ENCODE data around the gene KLK6. TPM values are rescaled to one million over a fixed set of nuclear protein-coding genes. Genes with fewer than 3 reads are reported as not detected.

The KLK6 gene
- polyA plus RNA-seq, 2 of the 4 experiments (the other 2 are of a cell fraction): 0.13 TPM; not detected in 1

DNA sequence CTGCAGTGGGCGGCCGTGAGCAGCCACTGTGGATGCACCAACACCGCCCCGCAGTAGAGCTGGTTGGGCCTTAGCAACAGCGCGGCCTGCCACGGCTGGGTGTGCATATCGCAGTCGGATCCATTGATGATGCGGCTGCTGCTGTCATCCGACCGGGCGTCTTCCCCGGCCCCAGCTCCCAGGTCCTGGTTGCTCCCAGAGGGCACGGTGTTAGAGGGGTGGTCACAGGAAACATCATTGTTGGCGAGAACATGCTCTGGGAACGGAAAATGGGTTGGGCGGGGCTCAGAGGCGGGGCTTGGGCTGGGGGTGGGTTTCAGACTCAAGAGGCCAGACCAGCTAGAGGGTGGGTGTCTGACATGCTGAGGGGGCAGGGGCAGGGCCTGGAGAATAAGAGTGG, 19.5 kb downstream of the KLK6 start:
- DNase-seq (ENCODE audit: low read depth in 1 of 2, low spot score in 1 of 2): no peak
- no peak for ATAC-seq
- Histone ChIP-seq H3K4me1 (no peaks in the 10 kb centered on the region), H3K9me3 (no peaks in the 10 kb centered on the region), H3K27ac (no peak overlapping the region), H3K4me2 (no peak overlapping the region), H3K4me3 (no peak overlapping the region)
- POLR2A ChIA-PET: no interaction called here
- FAIRE-seq: no peak
- CTCF ChIA-PET: interaction anchor here (1.3 to 2.3 kb wide), 2 partner anchors 27 to 67 kb away, joined by 7 to 11 read pairs; no protein-coding TSS in a partner anchor
- WGBS (ENCODE audit: missing lambda C conversion rate): 84% methylated on average over 17 of the region's 19 CpGs
- TF ChIP-seq, protein P1, sequence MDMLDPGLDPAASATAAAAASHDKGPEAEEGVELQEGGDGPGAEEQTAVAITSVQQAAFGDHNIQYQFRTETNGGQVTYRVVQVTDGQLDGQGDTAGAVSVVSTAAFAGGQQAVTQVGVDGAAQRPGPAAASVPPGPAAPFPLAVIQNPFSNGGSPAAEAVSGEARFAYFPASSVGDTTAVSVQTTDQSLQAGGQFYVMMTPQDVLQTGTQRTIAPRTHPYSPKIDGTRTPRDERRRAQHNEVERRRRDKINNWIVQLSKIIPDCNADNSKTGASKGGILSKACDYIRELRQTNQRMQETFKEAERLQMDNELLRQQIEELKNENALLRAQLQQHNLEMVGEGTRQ (IDR thresholded peaks at IDR 0.05): no peak
- TF ChIP-seq POLR2AphosphoS2 (conservative IDR thresholded peaks at IDR 0.05; ENCODE audit: low read length) (no peak), HEYL (CRISPR knock-in tag; IDR thresholded peaks at IDR 0.05) (no peak), NPAS2 (CRISPR knock-in tag; IDR thresholded peaks at IDR 0.05; ENCODE audit: borderline replicate concordance) (no peak), ZSCAN20 (CRISPR knock-in tag; IDR thresholded peaks at IDR 0.05) (no peak), RFX5 (IDR thresholded peaks at IDR 0.05) (no peak), EHMT2 (IDR thresholded peaks at IDR 0.05; ENCODE audit: low read depth) (no peak), NR3C1 (IDR thresholded peaks at IDR 0.05) (no peak)
- TF ChIP-seq, protein P2, sequence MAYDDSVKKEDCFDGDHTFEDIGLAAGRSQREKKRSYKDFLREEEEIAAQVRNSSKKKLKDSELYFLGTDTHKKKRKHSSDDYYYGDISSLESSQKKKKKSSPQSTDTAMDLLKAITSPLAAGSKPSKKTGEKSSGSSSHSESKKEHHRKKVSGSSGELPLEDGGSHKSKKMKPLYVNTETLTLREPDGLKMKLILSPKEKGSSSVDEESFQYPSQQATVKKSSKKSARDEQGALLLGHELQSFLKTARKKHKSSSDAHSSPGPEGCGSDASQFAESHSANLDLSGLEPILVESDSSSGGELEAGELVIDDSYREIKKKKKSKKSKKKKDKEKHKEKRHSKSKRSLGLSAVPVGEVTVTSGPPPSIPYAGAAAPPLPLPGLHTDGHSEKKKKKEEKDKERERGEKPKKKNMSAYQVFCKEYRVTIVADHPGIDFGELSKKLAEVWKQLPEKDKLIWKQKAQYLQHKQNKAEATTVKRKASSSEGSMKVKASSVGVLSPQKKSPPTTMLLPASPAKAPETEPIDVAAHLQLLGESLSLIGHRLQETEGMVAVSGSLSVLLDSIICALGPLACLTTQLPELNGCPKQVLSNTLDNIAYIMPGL (CRISPR knock-in tag; IDR thresholded peaks at IDR 0.05; ENCODE audit: borderline replicate concordance): no peak
- TF ChIP-seq, protein P3, sequence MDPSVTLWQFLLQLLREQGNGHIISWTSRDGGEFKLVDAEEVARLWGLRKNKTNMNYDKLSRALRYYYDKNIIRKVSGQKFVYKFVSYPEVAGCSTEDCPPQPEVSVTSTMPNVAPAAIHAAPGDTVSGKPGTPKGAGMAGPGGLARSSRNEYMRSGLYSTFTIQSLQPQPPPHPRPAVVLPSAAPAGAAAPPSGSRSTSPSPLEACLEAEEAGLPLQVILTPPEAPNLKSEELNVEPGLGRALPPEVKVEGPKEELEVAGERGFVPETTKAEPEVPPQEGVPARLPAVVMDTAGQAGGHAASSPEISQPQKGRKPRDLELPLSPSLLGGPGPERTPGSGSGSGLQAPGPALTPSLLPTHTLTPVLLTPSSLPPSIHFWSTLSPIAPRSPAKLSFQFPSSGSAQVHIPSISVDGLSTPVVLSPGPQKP (IDR thresholded peaks at IDR 0.05; ENCODE audit: low read depth, low read length): no peak

DNA sequence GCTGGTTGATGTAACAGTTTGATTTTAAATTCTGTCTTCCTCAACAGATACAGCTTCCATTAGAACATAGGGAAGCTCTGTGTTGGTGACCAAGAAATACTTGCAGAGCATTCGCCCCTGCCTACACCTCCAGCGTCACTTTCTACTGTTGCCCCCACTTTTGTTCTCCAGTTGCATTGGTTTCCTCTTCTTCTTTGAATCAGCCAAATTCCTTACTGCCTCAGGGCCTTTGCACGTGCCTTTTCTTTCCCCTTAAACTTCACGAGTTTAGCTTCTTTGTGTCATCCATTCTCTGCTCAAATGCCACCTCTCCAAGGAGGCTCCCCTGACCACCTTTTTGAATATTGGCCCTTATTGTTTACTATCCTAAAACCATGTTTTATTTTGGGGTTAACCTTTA, 22.3 kb downstream of the KLK6 start:
- 25% methylated on average over 4 of the region's 4 CpGs for WGBS (ENCODE audit: missing lambda C conversion rate)

More for the DNA sequence above, 22.3 kb downstream of the KLK6 start:
- no peak for DNase-seq (ENCODE audit: low read depth in 1 of 2, low spot score in 1 of 2)
- Histone ChIP-seq H3K4me2 (no peak overlapping the region), H3K9me3 (no peaks in the 10 kb centered on the region), H3K4me1 (no peaks in the 10 kb centered on the region), H3K4me3 (no peak overlapping the region), H3K27ac (no peak overlapping the region)
- TF ChIP-seq FOSB (CRISPR knock-in tag; IDR thresholded peaks at IDR 0.05) (no peak), RFX5 (IDR thresholded peaks at IDR 0.05) (no peak), MAFK (IDR thresholded peaks at IDR 0.05; ENCODE audit: partially characterized antibody) (no peak), ZC3H11A (IDR thresholded peaks at IDR 0.05) (no peak), BHLHE40 (IDR thresholded peaks at IDR 0.05; ENCODE audit: low read depth, low read length) (no peak), HEYL (CRISPR knock-in tag; IDR thresholded peaks at IDR 0.05) (no peak), EHMT2 (IDR thresholded peaks at IDR 0.05; ENCODE audit: low read depth) (no peak), MYC (IDR thresholded peaks at IDR 0.05; ENCODE audit: borderline replicate concordance, low read length) (no peak), NPAS2 (CRISPR knock-in tag; IDR thresholded peaks at IDR 0.05; ENCODE audit: borderline replicate concordance) (no peak), FOXS1 (CRISPR knock-in tag; IDR thresholded peaks at IDR 0.05) (no peak), EHF (CRISPR knock-in tag; IDR thresholded peaks at IDR 0.05) (no peak), FOSL2 (IDR thresholded peaks at IDR 0.05) (no peak), FOSL2 (CRISPR knock-in tag; IDR thresholded peaks at IDR 0.05) (no peak), RCOR1 (IDR thresholded peaks at IDR 0.05; ENCODE audit: low read depth, low read length) (no peak), RARB (CRISPR knock-in tag; IDR thresholded peaks at IDR 0.05) (no peak), HOXA7 (CRISPR knock-in tag; IDR thresholded peaks at IDR 0.05) (no peak), SMC3 (IDR thresholded peaks at IDR 0.05) (no peak)
- TF ChIP-seq, protein P4, sequence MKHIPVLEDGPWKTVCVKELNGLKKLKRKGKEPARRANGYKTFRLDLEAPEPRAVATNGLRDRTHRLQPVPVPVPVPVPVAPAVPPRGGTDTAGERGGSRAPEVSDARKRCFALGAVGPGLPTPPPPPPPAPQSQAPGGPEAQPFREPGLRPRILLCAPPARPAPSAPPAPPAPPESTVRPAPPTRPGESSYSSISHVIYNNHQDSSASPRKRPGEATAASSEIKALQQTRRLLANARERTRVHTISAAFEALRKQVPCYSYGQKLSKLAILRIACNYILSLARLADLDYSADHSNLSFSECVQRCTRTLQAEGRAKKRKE (CRISPR knock-in tag; IDR thresholded peaks at IDR 0.05; ENCODE audit: low read depth): no peak
- TF ChIP-seq, protein P5, sequence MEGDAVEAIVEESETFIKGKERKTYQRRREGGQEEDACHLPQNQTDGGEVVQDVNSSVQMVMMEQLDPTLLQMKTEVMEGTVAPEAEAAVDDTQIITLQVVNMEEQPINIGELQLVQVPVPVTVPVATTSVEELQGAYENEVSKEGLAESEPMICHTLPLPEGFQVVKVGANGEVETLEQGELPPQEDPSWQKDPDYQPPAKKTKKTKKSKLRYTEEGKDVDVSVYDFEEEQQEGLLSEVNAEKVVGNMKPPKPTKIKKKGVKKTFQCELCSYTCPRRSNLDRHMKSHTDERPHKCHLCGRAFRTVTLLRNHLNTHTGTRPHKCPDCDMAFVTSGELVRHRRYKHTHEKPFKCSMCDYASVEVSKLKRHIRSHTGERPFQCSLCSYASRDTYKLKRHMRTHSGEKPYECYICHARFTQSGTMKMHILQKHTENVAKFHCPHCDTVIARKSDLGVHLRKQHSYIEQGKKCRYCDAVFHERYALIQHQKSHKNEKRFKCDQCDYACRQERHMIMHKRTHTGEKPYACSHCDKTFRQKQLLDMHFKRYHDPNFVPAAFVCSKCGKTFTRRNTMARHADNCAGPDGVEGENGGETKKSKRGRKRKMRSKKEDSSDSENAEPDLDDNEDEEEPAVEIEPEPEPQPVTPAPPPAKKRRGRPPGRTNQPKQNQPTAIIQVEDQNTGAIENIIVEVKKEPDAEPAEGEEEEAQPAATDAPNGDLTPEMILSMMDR (IDR thresholded peaks at IDR 0.05): no peak
- TF ChIP-seq, protein P6, sequence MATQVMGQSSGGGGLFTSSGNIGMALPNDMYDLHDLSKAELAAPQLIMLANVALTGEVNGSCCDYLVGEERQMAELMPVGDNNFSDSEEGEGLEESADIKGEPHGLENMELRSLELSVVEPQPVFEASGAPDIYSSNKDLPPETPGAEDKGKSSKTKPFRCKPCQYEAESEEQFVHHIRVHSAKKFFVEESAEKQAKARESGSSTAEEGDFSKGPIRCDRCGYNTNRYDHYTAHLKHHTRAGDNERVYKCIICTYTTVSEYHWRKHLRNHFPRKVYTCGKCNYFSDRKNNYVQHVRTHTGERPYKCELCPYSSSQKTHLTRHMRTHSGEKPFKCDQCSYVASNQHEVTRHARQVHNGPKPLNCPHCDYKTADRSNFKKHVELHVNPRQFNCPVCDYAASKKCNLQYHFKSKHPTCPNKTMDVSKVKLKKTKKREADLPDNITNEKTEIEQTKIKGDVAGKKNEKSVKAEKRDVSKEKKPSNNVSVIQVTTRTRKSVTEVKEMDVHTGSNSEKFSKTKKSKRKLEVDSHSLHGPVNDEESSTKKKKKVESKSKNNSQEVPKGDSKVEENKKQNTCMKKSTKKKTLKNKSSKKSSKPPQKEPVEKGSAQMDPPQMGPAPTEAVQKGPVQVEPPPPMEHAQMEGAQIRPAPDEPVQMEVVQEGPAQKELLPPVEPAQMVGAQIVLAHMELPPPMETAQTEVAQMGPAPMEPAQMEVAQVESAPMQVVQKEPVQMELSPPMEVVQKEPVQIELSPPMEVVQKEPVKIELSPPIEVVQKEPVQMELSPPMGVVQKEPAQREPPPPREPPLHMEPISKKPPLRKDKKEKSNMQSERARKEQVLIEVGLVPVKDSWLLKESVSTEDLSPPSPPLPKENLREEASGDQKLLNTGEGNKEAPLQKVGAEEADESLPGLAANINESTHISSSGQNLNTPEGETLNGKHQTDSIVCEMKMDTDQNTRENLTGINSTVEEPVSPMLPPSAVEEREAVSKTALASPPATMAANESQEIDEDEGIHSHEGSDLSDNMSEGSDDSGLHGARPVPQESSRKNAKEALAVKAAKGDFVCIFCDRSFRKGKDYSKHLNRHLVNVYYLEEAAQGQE (IDR thresholded peaks at IDR 0.05): no peak
- POLR2A ChIA-PET: interaction anchor here (0.6 kb wide), 1 partner anchor 27 kb away, joined by 3 read pairs; no protein-coding TSS in a partner anchor
- ATAC-seq: no peak
- FAIRE-seq: no peak
- CTCF ChIA-PET: interaction anchor here (0.8 to 1.3 kb wide), 4 partner anchors 22 to 149 kb away, joined by 3 read pairs; no protein-coding TSS in a partner anchor
